Fibroblast of pulmonary artery (primary cell): Measurements from ENCODE around the gene ATF6B.

Experiments used
- DNase-seq: peaks from one replicate; pipeline ENCODE4 v3.0.0-alpha.2; 2010; ENCODE audit warnings: low read depth
- H3K4me3 ChIP-seq: replicated peaks from 2 replicates; pipeline ENCODE4 v1.5.1; 2011; ENCODE audit warnings: low read depth, mild to moderate bottlenecking, control low read depth, low read length, moderate library complexity
- CTCF ChIP-seq: IDR thresholded peaks from 2 replicates; pipeline ENCODE4 v1.5.1; 2011; ENCODE audit warnings: mild to moderate bottlenecking, control low read depth, low read length, inconsistent platforms; ENCODE audit errors: missing control alignments

Gene ATF6B

DNA sequence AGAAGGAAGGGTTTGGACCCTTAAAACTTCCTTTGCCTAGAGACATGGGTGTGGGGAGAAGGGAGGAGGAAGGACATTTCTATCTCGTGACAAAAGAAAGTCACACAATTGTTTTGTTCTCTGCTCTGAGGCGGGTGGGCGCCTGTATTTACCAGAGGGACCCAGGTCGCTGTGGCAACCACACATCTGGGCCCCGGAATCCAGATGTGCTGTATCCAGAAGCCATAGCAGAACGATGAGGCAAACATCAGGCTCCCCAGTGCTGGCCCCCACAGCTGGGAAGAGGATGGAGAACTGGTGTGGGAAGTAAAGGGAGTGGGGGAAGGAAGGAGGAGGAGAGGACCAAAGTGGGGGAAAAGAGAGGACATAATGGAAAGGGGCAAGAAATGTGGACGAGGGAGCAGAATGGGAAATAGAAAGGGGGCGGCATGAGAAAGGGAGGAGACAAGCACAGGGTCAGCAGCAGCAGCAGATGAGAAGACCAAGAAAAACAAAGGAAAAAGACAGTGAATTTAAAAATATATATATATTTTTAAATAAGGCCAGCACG is 15.5 kb downstream of the ATF6B start:
- no peak for TF ChIP-seq CTCF
- H3K4me3 ChIP-seq, result no peak overlapping the region
- peak; percentile 48 for DNase-seq

DNA sequence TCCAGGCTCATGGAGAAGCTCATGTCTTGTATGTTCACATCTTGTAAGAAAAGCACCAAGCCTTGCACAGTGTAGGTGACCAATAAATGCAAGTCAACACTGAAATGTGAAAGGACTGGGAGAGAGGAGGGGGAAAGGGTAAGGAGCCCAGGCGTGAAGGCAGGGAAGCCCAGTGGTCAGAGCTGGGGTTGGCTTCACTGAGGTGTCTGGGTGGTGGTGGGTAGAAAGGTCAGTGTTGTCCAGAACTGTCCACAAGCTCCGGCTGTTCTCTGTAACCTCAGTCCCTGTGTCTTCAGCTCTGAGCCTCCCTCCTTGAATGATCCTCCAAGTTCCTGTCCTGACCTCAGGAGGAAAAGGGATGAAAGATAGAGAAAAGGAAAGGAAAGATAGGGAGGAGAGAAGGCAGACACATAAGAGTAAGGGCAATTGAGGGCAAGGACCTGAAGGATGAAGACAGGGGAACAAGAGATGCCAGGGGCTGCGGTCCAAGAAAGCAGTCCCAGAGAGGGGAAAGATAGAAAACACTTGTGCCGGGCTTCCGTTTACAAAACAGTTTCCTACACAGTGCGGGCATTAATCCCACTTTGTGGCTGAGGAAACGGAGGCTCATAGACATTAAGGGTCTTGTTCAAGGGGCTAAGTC is 16.5 kb downstream of the ATF6B start:
- no peak overlapping the region for H3K4me3 ChIP-seq
- no peak for TF ChIP-seq CTCF
- no peak for DNase-seq

- H3K4me3 ChIP-seq, result no peak overlapping the region
- DNase-seq, result no peak
- TF ChIP-seq CTCF, result no peak
Measured at GRCh38 chr6:32110632-32111031, 17.4 kb downstream of the ATF6B start.

DNA sequence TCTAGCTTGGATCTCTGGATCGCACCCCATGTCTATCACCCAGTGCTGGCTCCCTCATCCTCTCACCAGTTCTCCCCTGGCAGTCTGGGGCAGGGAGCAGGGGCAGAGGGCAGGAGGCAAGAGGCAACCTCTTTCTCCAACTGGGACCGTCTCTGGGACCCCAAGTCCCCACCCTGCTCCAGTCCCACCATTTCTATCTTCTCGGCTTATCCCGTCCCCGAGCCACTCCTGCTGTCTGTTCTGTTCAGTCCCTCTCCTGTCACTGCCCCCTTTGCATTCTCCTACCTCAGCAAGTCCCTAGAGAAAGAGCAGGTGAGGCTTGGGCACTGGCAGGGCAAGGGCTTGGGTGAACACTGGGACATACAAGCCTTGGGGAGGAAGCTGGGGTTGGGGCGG is 18.3 kb downstream of the ATF6B start:
- no peak for DNase-seq
- H3K4me3 ChIP-seq, result no peak overlapping the region
- TF ChIP-seq CTCF, result no peak

GRCh38 chr6:32109114-32109764 is 18.8 kb downstream of the ATF6B start, which contains the start of gene TNXB:
TNXB (minus strand) TSS chr6:32109338; CDS start chr6:32098198, 11,140 bp downstream.
- TF ChIP-seq CTCF, result no peak
- peak within 1 kb of the TSS; percentile 41 for H3K4me3 ChIP-seq
- no peak for DNase-seq

GRCh38 chr6:32108727-32109113 is 19.3 kb downstream of the ATF6B start:
- DNase-seq, result no peak
- TF ChIP-seq CTCF, result no peak
- peak overlapping the region; percentile 41 for H3K4me3 ChIP-seq
